ENCODE measurements around the gene MKRN3. TPM values are rescaled to one million over a fixed set of nuclear protein-coding genes. Genes with fewer than 3 reads are reported as not detected.

Gene MKRN3
- total and polyA plus RNA-seq, 3 donors from 2014 or later, result 4.5 to 7.8 (median 6.4) TPM

GRCh38 chr15:23576061-23576460 is 10.6 kb downstream of the MKRN3 start:
- WGBS, 2 donors, result 70 to 71% methylated on average over 1 of the region's 1 CpG
- Histone ChIP-seq H3K27me3 (no peaks in the 10 kb centered on the region), H3K27ac (no peak overlapping the region), H3K9me3 (no peaks in the 10 kb centered on the region), H3K4me3 (no peak overlapping the region), H3K36me3 (ENCODE audit: low read depth, missing control alignments) (no peaks in the 10 kb centered on the region), H3K4me1 (no peaks in the 10 kb centered on the region)
- TF ChIP-seq POLR2A (IDR thresholded peaks at IDR 0.05) (no peak), CTCF (IDR thresholded peaks at IDR 0.05) (no peak)
- intact Hi-C loops (cut with DNase I; ENCODE audit: low total_unique reads), result no loop called here
- no peak for DNase-seq

DNA sequence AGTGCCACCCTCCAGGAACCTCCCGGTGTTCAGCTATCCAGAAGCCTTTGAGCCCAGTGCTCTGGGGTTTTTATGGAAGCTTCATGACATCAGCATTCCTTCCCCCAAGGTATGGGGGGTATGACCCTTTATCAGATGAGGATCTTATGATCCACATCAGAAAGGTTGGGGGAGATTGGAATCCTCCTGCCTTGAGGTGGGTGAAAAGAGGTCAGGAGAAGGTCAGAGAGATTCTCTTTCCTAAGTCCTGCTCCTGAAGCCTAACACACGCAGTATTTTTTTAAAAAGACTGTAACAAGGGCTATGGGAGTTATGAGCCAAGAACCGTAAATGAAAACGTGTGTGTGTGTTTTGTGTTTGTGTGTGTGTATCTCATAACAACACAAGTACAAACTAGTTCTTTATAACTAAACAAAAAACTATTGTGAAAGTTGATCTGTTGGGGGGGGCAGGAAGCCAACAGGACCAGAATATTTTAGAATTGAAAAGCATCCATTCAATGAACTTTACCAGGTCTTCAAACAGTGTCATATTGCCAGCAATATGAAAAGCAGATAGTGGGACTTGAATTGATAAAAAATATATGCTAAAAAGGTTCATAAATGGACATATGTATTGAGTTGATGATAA is 13.2 kb downstream of the MKRN3 start:
- Histone ChIP-seq H3K4me1 (no peaks in the 10 kb centered on the region), H3K36me3 (ENCODE audit: low read depth, missing control alignments) (no peaks in the 10 kb centered on the region), H3K4me3 (no peak overlapping the region), H3K27ac (no peak overlapping the region), H3K9me3 (no peaks in the 10 kb centered on the region), H3K27me3 (no peaks in the 10 kb centered on the region)
- TF ChIP-seq POLR2A (IDR thresholded peaks at IDR 0.05), result no peak
- no peak for TF ChIP-seq CTCF (IDR thresholded peaks at IDR 0.05)
- 57 to 59% methylated on average over 4 of the region's 4 CpGs for WGBS, 2 donors
- DNase-seq, result no peak
- intact Hi-C loops (cut with DNase I; ENCODE audit: low total_unique reads), result no loop called here

DNA sequence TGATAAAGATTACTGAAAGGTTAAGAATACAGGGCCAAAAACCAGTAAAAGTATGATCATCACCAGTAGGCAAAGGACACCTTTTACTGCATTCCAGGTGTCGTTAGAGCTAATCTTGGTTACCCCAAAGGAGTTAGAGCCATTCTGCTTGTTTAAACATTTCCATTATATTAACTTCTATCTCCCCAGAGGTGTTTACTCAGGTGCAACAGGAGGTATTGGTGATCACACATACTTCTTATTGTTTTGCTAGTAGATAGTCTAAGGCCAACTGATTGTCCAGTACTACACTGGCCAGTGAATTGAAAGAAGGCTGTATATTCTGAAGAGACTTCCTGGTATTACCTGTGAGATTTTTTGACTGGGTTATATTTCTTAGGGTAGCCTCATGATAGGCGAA is 22.8 kb downstream of the MKRN3 start:
- Histone ChIP-seq H3K27ac (no peak overlapping the region), H3K4me1 (no peaks in the 10 kb centered on the region), H3K9me3 (no peaks in the 10 kb centered on the region), H3K27me3 (no peaks in the 10 kb centered on the region), H3K4me3 (no peak overlapping the region), H3K36me3 (ENCODE audit: low read depth, missing control alignments) (no peaks in the 10 kb centered on the region)
- TF ChIP-seq CTCF (IDR thresholded peaks at IDR 0.05) (no peak), POLR2A (IDR thresholded peaks at IDR 0.05) (no peak)
- 72 to 77% methylated on average over 2 of the region's 2 CpGs for WGBS, 2 donors
- intact Hi-C loops (cut with DNase I; ENCODE audit: low total_unique reads), result no loop called here
- DNase-seq, result no peak

GRCh38 chr15:23589012-23589411 is 23.5 kb downstream of the MKRN3 start:
- no peak for DNase-seq
- H3K27ac ChIP-seq, result no peak overlapping the region
- no peaks in the 10 kb centered on the region for H3K27me3 ChIP-seq
- H3K4me3 ChIP-seq, result no peak overlapping the region
- H3K9me3 ChIP-seq, result no peaks in the 10 kb centered on the region
- no peaks in the 10 kb centered on the region for H3K4me1 ChIP-seq
- WGBS, 2 donors, result 58% methylated on average over 3 of the region's 3 CpGs
- no peak for TF ChIP-seq POLR2A (IDR thresholded peaks at IDR 0.05)
- no peak for TF ChIP-seq CTCF (IDR thresholded peaks at IDR 0.05)
- no peaks in the 10 kb centered on the region for H3K36me3 ChIP-seq (ENCODE audit: low read depth, missing control alignments)
- intact Hi-C loops (cut with DNase I; ENCODE audit: low total_unique reads), result no loop called here

- Histone ChIP-seq H3K27ac (no peak overlapping the region), H3K9me3 (no peaks in the 10 kb centered on the region)
- 82 to 85% methylated on average over 7 of the region's 7 CpGs for WGBS, 2 donors
Measured at GRCh38 chr15:23594252-23594770, 28.8 kb downstream of the MKRN3 start.

More at GRCh38 chr15:23594252-23594770, 28.8 kb downstream of the MKRN3 start:
- Histone ChIP-seq H3K27me3 (no peaks in the 10 kb centered on the region), H3K4me3 (no peak overlapping the region), H3K4me1 (no peaks in the 10 kb centered on the region), H3K36me3 (ENCODE audit: low read depth, missing control alignments) (no peaks in the 10 kb centered on the region)
- no peak for TF ChIP-seq POLR2A (IDR thresholded peaks at IDR 0.05)
- TF ChIP-seq CTCF (IDR thresholded peaks at IDR 0.05), result no peak
- no peak for DNase-seq
- intact Hi-C loops (cut with DNase I; ENCODE audit: low total_unique reads), result no loop called here

All from testis (tissue), 3 donors.